Activated CD4-positive, alpha-beta T cell treated with anti-CD3 and anti-CD28 coated beads for 1 hour (primary cell): ENCODE data around the gene CFAP45.

Experiments
- DNase-seq: peaks from one replicate; pipeline ENCODE4 v3.0.0-alpha.2; 2020

The CFAP45 gene

DNA sequence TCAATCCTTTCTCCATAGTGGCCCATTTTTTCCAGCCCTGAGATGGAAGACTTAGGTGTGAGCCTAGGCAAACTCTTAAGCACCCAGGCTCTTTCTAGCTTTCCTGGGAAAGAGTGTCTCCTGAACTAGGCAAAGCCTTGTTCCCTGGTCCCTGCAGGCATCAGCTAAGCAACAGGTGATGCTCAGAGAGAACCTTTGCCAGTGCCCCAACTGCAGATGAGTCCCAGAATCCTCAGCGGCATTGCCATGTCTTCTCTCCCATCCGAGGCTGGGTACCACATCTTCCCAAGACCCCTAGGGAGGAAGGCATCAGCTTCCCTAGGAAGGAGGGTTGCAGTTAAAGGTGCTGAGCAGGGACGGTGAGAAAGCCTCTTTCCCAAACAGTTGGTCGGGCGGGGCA, 29.3 kb downstream of the CFAP45 start:
- no peak for DNase-seq

GRCh38 chr1:159869607-159870006, 30.4 kb downstream of the CFAP45 start:
- no peak for DNase-seq

- no peak for DNase-seq
Measured at GRCh38 chr1:159869173-159869572, 30.8 kb downstream of the CFAP45 start.

- no peak for DNase-seq
Measured at GRCh38 chr1:159868766-159869165, 31.2 kb downstream of the CFAP45 start.

GRCh38 chr1:159867664-159868026, 32.3 kb downstream of the CFAP45 start:
- DNase-seq = no peak

DNA sequence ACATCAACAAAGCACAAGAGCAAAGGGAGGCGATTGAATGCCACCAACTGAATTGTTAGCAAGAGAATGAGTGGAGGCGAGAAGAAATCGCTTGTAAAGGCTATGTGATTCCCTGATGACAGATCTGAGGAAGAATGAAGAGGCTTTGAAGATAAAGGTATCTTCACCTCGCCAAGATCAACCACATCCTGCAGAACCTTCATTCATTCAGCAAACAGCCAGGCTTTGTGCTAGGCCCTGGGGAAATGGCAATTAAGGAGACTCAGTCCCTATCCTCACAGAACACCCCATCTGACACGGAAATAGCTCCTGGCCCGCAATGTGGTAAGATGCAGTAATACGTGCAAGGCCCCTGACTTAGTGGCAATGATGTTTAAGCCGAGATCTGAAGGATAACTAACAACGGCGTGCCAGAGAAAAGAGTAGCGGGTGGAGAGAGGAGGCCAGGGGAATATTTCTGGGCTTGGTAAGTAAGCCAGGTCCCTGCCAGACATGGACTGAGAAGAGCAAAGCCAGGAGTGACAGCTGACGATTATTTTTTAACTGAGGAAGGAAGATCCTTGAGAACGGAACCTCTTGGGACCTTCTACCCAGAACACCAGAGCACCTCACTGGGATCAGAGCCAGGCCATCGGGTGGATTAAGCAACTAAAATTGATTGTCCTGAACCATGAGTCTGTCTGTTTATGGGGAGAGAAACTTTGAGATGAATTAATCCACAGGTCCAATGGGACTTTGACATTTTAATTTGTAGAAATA, 32.9 kb downstream of the CFAP45 start:
- DNase-seq = no peak

- no peak for DNase-seq
Measured at GRCh38 chr1:159866066-159866465, 33.9 kb downstream of the CFAP45 start.

DNA sequence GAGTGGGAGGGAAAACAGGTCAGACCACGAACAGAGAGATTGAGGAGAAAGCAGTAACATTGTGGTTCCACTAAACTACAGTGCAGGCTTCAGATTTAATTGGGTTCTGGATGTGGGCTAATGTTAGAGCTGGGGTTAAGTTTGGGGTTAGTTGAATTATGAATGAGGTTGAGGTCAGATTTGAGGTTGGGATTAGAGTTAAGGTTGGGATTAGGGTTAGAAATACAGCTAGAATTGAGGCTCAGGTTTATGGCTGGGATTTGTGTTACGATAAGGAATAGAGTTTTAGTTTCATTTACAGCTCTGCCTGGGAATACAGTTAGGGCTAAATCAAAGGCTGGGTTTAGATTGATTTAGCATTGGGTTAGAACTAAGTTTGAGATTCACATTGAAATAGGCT, 35.7 kb downstream of the CFAP45 start:
- no peak for DNase-seq

- no peak for DNase-seq
Measured at GRCh38 chr1:159862557-159862956, 37.4 kb downstream of the CFAP45 start, which contains the start of gene VSIG8. Gene VSIG8, minus strand, starts transcription at chr1:159862657. Its CDS starts 136 bp downstream, at chr1:159862521.

DNA sequence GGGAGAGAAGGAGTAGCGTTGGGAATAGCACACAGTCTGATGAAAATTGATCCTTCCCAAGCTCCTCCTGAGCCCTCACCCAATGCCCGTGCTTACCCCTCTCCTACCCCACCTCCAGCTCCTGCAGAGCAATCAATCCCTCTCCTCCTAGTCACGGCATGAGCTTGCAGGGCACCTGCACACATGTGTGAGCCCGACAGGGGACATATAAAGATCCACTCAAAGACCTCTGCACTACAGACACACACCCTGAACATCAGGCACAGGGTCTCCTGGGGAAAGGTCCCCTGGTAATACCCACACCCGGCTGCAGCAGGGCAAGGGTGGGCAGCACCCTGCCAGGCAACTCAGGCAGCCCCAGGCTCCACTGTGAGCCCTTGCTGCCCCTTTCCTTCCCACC, 37.9 kb downstream of the CFAP45 start:
- no peak for DNase-seq

GRCh38 chr1:159861218-159861617, 38.7 kb downstream of the CFAP45 start:
- no peak for DNase-seq

GRCh38 chr1:159860456-159860855, 39.5 kb downstream of the CFAP45 start:
- DNase-seq = no peak

GRCh38 chr1:159859767-159860322, 40.1 kb downstream of the CFAP45 start:
- DNase-seq = no peak

DNA sequence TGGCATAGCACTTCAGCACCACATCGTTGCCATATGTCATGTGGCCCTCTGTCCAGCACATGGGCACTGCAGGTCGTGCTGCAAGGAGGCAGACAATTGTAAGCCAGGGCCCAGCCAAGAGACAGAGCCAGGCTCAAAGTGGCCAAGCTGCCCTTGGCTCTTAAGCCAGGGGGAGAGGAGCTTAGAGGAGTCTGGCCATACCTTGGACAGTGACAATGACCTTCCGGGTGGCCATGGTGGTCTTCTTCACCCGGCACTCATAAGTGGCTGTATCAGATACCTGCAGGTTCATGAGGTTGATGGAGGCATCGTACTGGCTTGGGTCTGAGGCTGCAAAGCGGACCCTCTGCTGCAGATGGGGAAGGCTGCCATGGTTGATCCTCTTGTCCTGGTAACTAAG, 42.1 kb downstream of the CFAP45 start:
- no peak for DNase-seq

DNA sequence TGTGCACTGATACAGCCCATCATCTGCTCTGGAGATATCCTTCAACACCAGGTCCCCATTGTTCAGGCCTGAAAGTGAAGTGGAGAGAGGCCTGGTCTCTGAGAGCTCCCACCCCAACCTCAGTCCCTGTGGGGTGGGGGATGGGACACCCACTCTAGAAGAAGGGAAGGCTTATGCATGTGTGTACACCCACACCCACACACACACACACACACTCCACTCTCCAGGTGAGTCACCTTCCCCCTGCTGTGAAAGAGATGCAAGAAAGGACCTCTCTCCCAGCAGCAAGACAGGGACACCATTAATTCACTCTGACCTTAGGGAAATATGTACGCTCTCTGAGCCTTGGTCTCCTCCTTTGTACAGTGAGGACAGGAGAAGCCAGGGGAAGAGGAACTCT, 43.4 kb downstream of the CFAP45 start:
- DNase-seq = no peak

DNA sequence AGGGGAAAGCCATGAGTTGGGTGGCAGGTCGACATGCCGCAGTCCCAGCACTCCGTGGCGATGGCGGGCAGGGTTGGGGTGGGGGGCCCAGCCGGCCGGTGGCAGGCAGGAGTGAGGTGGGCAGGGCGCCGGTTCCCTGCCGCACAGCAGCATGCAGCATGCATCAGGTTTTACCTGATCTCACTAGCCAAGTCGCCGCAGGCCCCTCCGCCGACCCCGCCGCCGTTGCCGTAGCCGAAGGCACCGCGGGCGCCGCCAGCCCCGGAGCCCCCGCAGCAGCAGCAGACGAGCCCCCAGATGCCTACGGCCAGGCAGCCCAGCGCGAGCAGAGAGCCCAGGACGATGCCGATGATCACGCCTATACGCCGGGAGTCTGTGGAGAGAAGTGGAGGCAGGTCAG, 44.3 kb downstream of the CFAP45 start:
- DNase-seq = no peak

GRCh38 chr1:159854693-159855192, 45.2 kb downstream of the CFAP45 start:
- peak; percentile 58 for DNase-seq

GRCh38 chr1:159854116-159854692, 45.8 kb downstream of the CFAP45 start:
- no peak for DNase-seq

DNA sequence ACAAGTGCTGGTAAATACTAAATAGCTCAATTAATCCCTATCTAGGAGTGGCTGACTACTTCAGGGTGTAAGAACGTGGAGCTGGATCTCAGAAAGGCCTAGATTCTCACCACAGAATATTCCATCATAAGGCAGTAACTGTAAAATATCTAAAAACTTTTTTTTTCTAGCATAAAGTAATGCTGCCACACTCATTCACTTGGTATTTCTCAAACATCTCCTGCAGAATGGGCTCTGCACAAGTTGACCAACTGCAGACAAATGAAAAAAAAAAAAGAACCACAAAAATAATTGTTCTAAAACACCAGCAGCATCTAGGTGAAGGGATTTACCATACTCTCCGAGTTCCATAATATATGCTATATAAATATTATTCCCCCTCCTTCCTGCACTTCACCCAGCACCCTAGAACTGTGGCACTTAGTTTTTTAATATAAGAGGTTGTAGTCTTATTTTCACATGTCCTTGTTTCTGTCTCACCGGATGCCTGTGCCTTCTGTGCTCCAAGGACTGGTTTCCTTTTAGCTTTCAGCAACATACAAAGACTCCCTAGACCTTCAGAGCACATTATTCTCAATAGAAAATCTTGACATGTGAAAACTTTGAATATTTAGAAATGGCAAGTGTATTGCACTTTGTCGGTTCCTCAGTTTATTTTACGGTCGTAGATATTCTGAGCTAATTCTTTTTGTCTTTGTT, 46.4 kb downstream of the CFAP45 start:
- no peak for DNase-seq

DNA sequence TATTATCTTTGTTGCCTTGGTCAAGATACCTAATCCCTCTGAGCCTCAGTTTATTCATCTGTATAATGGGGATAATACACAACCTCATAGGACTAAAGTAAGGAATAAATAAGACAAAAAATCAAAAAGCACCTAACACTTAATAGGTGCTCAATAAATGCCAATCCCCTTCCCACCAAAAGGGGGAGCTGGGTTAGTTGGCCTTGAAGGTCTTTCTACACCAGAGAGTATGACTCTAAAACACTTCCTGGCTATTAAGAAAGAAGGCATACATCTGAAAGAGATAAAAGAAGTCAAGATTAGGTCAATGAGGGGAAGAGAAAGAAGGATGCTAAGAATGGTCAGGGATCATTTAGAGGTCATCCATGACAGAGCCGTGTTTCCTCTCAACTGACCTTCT, 48.6 kb downstream of the CFAP45 start:
- DNase-seq = no peak

DNA sequence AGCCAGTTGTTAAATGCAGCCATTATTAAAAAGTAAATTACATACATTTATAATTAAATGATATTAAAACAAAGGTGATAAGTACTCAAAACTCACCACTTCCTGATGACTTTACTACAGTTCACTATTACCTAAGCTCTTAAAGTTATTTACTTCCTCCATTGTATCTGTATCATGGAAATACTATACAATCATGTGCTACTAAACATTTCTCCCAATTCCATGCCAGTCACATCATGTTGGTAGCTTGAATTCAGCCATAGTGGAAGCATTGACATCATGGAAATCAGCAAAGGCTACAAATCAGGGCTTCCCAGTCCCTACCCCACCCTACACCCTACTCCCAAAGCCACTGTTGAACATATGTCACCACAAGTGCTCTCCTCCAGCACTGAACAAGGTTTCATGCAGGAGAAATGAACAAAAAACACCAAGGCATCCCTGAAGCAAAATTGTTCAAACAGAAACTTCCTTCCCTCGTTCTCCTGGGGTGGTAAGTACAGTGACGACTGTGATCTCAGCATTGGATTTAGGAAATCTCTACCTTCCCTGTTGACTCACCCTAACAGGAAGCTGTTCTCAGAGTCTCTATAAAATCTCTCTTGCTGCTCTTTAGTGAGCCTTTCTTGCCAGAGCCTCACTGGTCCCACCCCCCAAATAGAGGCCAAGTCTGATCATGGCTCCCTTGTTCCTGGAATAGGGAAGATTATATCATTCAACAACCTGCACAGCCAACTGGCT, 50.2 kb downstream of the CFAP45 start:
- no peak for DNase-seq

GRCh38 chr1:159848326-159848725, 51.6 kb downstream of the CFAP45 start:
- DNase-seq = no peak

DNA sequence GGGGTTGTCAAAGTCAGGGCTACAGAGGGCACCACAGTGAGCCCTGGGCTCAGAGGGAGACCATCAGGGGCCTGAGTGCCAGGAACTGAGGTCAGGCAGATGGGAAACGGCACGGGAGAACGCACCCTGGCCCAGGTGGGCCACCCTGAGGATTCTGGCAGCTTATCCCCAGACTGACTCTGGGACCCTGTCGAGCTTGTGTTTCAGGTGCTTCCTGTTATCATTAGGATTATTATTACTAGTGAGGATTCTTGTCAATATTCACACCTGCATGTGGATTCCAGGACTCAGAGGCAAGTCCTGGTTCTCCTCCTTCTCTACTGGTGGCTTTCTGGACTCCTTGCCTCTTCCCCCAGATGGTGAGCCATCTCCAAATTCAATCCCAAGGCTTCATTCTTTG, 52.7 kb downstream of the CFAP45 start:
- DNase-seq = no peak
